Thoracic aorta (tissue), 2 donors: ENCODE data around the gene DCHS1. TPM values are rescaled to one million over a fixed set of nuclear protein-coding genes. Genes with fewer than 3 reads are reported as not detected.

ENCODE experiments used
- ATAC-seq: fragments of 150-250 bp; one replicate; pipeline ENCODE4 v1.8.0; 2017; ENCODE audit warnings: low read depth; ENCODE audit not compliant: insufficient number of reproducible peaks, low FRiP score
- DNase-seq: peaks from one replicate; pipeline ENCODE4 v3.0.0-alpha.2; 2020; ENCODE audit warnings: low spot score
- H3K27ac ChIP-seq, 2 donors: fragments of 200-600 bp; sonication (generic); 1 replicate in 1 of 2; 2 replicates in 1 of 2; pipeline ENCODE4 v1.5.1; 2016; ENCODE audit warnings: mild to moderate bottlenecking in 2 of 2, moderate library complexity in 2 of 2
- H3K27me3 ChIP-seq: fragments of 200-600 bp; sonication (generic); replicated peaks from 2 replicates; pipeline ENCODE4 v1.6.0; 2016; ENCODE audit warnings: mild to moderate bottlenecking; ENCODE audit not compliant: insufficient read depth
- H3K36me3 ChIP-seq: fragments of 200-600 bp; sonication (generic); one replicate; pipeline ENCODE4 v1.5.1; 2016
- H3K4me1 ChIP-seq, 2 donors: fragments of 200-600 bp; sonication (generic); 1 replicate in 1 of 2; 2 replicates in 1 of 2; pipeline versions ENCODE4 v1.5.1 to v1.6.0; 2016; ENCODE audit warnings: low read depth in 2 of 2, mild to moderate bottlenecking in 1 of 2; ENCODE audit not compliant: control insufficient read depth in 1 of 2
- H3K4me3 ChIP-seq: fragments of 200-600 bp; sonication (generic); 2 replicates; pipeline ENCODE4 v1.5.1; 2016; ENCODE audit warnings: mild to moderate bottlenecking
- H3K9me3 ChIP-seq: fragments of 200-600 bp; sonication (generic); 2 replicates; pipeline ENCODE4 v1.5.1; 2016
- total RNA-seq, 2 donors: library from RNA; depleted of rRNA; stranded (reverse); fragments of >200 nt; gene quantifications; one replicate each; pipeline versions ENCODE4 v1.1.0 to v1.2.3, GENCODE V29; 2016
- TF ChIP-seq, protein P1 (sequence below): fragments of 200-600 bp; sonication (generic); IDR thresholded peaks from one replicate; pipeline ENCODE4 v1.5.1; 2019; ENCODE audit warnings: antibody characterized with exemption

The DCHS1 gene
- total RNA-seq, 2 donors from 2014 or later: 62.3 to 73.5 TPM

DNA sequence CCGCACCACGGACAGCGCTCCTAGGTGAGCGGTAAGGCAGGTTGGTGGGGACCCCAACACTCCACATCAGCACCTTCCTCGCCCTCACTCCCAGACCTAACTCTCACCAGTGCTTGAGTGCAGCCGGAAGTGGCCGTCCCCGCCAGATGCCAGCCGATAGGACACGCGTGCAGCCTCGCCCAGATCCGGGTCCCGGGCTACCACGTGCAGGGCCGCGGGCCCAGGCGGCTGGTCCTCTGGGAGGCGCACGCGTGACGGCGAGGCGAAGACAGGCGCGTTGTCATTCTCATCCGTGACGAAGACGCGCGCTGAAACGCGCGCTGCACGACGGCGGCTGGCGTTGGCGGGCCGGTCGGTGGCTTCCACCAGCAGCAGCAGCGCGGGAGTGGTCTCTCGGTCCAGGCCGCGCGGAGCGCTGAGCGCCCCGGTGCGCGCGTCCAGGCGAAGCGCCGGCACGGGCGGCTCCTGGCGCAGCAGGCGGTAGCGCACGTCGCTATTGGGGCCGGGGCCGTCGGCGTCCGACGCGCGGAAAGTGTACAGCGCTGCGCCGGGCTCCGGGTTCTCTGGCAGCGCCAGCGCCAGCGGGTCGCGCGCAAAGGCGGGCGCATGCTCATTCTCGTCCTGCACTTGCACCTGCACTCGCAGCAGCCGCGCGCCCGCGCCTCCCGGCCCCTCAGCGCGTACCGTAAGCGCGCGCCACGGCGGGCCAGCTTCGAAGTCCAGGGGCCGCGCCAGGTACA is 25.5 kb downstream of the DCHS1 start:
- Histone ChIP-seq H3K4me1 (peaks cover 1 to 13% of the 10 kb centered on the region in 2 donors), H3K27ac (no peak overlapping the region), H3K27me3 (no peaks in the 10 kb centered on the region), H3K4me3 (no peak overlapping the region), H3K9me3 (no peaks in the 10 kb centered on the region), H3K36me3 (peaks cover 74% of the 10 kb centered on the region)
- TF ChIP-seq, protein P1, sequence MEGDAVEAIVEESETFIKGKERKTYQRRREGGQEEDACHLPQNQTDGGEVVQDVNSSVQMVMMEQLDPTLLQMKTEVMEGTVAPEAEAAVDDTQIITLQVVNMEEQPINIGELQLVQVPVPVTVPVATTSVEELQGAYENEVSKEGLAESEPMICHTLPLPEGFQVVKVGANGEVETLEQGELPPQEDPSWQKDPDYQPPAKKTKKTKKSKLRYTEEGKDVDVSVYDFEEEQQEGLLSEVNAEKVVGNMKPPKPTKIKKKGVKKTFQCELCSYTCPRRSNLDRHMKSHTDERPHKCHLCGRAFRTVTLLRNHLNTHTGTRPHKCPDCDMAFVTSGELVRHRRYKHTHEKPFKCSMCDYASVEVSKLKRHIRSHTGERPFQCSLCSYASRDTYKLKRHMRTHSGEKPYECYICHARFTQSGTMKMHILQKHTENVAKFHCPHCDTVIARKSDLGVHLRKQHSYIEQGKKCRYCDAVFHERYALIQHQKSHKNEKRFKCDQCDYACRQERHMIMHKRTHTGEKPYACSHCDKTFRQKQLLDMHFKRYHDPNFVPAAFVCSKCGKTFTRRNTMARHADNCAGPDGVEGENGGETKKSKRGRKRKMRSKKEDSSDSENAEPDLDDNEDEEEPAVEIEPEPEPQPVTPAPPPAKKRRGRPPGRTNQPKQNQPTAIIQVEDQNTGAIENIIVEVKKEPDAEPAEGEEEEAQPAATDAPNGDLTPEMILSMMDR: no peak
- DNase-seq: no peak
- ATAC-seq: no peak

- TF ChIP-seq, protein P1: no peak
- no peak for ATAC-seq
- H3K9me3 ChIP-seq: no peaks in the 10 kb centered on the region
- DNase-seq: no peak
- H3K4me1 ChIP-seq: peaks cover 0 to 8% of the 10 kb centered on the region in 2 donors
- no peaks in the 10 kb centered on the region for H3K27me3 ChIP-seq
- no peak overlapping the region for H3K27ac ChIP-seq
- no peak overlapping the region for H3K4me3 ChIP-seq
- H3K36me3 ChIP-seq: peaks cover 79% of the 10 kb centered on the region
Observed at GRCh38 chr11:6629573-6629891, 26.1 kb downstream of the DCHS1 start.

GRCh38 chr11:6628526-6628925 is 27.1 kb downstream of the DCHS1 start:
- TF ChIP-seq, protein P1: no peak
- Histone ChIP-seq H3K27ac (no peak overlapping the region), H3K4me1 (no peaks in the 10 kb centered on the region), H3K27me3 (no peaks in the 10 kb centered on the region), H3K4me3 (no peak overlapping the region), H3K9me3 (no peaks in the 10 kb centered on the region), H3K36me3 (peaks cover 76% of the 10 kb centered on the region)
- DNase-seq (no peak), ATAC-seq (no peak)

DNA sequence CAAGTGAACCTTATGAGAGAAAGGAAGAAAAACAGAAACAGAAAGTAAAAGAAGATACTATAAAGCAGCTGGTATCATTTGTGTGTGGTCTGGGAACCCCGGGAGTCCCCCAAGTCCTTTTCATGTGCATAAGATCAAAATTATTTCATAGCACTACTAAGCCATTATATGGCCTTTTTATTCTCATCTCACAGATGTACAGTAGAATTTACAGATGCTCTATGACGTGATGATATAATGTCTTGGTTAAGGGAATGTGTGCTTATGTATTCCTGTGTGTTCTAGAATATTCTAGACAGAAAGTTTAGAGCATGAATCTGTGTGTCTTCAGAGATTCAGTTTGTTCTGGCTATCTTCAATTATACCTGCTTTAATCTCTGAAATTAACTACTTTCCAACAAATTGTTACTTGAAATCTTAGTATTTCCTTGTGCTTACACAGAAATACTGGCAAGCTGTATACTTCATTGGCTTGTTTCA is 27.8 kb downstream of the DCHS1 start:
- Histone ChIP-seq H3K9me3 (no peaks in the 10 kb centered on the region), H3K4me3 (no peak overlapping the region), H3K36me3 (peaks cover 68% of the 10 kb centered on the region), H3K27me3 (no peaks in the 10 kb centered on the region), H3K27ac (no peak overlapping the region), H3K4me1 (no peaks in the 10 kb centered on the region)
- TF ChIP-seq, protein P1: no peak
- no peak for ATAC-seq
- DNase-seq: no peak

DNA sequence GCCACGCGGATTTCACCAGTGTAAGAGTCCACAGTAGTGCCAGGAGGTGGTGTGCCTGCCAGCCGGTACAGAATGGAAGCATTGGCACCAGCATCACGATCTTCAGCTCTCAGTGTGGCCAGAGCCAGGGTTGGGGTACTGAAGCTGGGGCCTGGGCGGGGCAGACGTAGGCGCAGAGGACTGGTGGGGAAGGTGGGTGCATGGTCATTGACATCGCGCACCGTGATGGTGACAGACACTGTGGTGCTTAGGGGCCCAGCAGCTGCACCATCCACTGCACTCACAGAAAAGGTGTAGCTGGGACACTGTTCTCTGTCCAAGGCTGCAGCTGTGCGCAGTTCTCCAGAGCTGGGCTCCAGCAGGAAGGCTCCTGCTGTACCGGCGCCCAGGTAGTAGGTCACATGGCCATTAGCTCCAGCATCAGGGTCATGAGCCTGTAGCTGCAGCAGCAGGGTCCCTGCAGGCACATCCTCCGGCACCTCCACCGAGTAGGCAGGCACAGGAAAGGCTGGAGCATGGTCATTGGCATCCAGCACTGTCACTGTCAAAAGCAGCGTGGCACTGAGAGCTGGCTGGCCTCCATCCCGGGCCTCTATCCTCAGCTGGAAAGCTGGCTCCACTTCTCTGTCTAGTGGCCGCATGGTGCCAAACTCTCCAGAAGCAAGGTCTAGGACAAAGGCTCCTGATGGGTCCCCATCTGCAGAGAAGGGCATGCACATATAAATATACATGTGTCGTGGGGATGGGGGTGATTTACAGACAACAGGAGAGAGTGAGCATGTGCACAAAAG is 28.4 kb downstream of the DCHS1 start:
- Histone ChIP-seq H3K9me3 (no peaks in the 10 kb centered on the region), H3K36me3 (peaks cover 62% of the 10 kb centered on the region), H3K4me3 (no peak overlapping the region), H3K27me3 (no peaks in the 10 kb centered on the region), H3K4me1 (no peaks in the 10 kb centered on the region), H3K27ac (no peak overlapping the region)
- TF ChIP-seq, protein P1: no peak
- ATAC-seq (no peak), DNase-seq (no peak)
